K562 (cell line): ENCODE data around the gene XPR1. TPM values are rescaled to one million over a fixed set of nuclear protein-coding genes. Genes with fewer than 3 reads are reported as not detected.
A peak's percentile ranks its signal among the peaks of the same experiment; 100 is the strongest.

ENCODE experiments used
- HMG20A ChIP-seq: fragments of 450-650 bp; formaldehyde crosslinking; conservative IDR thresholded peaks from 2 replicates; pipeline ENCODE4 v1.4.0; 2020; ENCODE audit warnings: mild to moderate bottlenecking, mixed read lengths
- HNRNPL ChIP-seq: fragments of 200-400 bp; formaldehyde crosslinking; IDR thresholded peaks from 2 replicates; pipeline ENCODE4 v1.6.1; 2017; ENCODE audit warnings: low read depth, mild to moderate bottlenecking, low read length
- KAT2B ChIP-seq: IDR thresholded peaks from one replicate; pipeline ENCODE4 v1.6.1; 2012; ENCODE audit warnings: low read depth, mild to moderate bottlenecking, control low read depth, inconsistent platforms, low read length, moderate library complexity
- RBM39 ChIP-seq: fragments of 200-400 bp; formaldehyde crosslinking; optimal IDR thresholded peaks from 2 replicates; pipeline ENCODE3; 2018; ENCODE audit warnings: low read depth, low read length
- SMAD1 ChIP-seq: fragments of 150-350 bp; IDR thresholded peaks from 2 replicates; pipeline ENCODE4 v1.6.1; 2014; ENCODE audit warnings: low read length, low read depth; ENCODE audit not compliant: partially characterized antibody
- SRF ChIP-seq, 2 experiments: fragments of 250-450, 450-650 bp in 1 of 2; sonication (Bioruptor Pico) in 1 of 2; sonication (generic) in 1 of 2; formaldehyde crosslinking; IDR thresholded peaks; 2 replicates each; pipeline versions ENCODE4 v1.5.0 to v1.5.1; 2020 to 2022; ENCODE audit warnings: mild to moderate bottlenecking in 1 of 2, missing genetic modification reagents in 1 of 2
- TRIM28 ChIP-seq: fragments of 450-650 bp; IDR thresholded peaks from 2 replicates; pipeline ENCODE4 v1.6.1; 2017
- ZNF551 ChIP-seq: fragments of 250-450 bp; sonication (Bioruptor Pico); IDR thresholded peaks from 2 replicates; pipeline ENCODE4 v1.5.0; 2021; ENCODE audit warnings: mild to moderate bottlenecking, moderate library complexity
- polyA plus RNA-seq, 8 experiments: library from polyadenylated mRNA; depleted of rRNA in 4 of 8; stranded (reverse) in 5 of 8; unstranded in 3 of 8; fragments of >200 nt; fragmentation: Nextera tagmentation in 2 of 8; fragmentation: Illumina TruSeq in 1 of 8; extraction: Ambion mirVana in 2 of 8; extraction: Trizol in 1 of 8; gene quantifications; 2 replicates each; pipeline versions ENCODE4 v1.2.1 to v1.2.3, GENCODE V29; 2011 to 2014; ENCODE audit warnings: inconsistent platforms in 1 of 8, missing spikeins in 1 of 8
- total RNA-seq, 7 experiments: library from RNA; depleted of rRNA in 6 of 7; stranded (reverse); fragments of >200 nt in 6 of 7; fragmentation: Illumina TruSeq in 2 of 7; extraction: Trizol in 2 of 7; gene quantifications; 2 replicates each; pipeline versions ENCODE4 v1.2.1 to v1.2.3, GENCODE V29; 2011 to 2021; ENCODE audit warnings: low replicate concordance in 1 of 7
- TF ChIP-seq, protein P1 (sequence below): fragments of 450-650 bp; IDR thresholded peaks from 2 replicates; pipeline ENCODE4 v1.6.1; 2018; ENCODE audit warnings: mild to moderate bottlenecking, low read depth; ENCODE audit not compliant: partially characterized antibody
- TF ChIP-seq, protein P2 (sequence below): fragments of 450-650 bp; IDR thresholded peaks from one replicate; pipeline ENCODE4 v1.6.1; 2018; ENCODE audit warnings: mild to moderate bottlenecking, moderate library complexity; ENCODE audit not compliant: partially characterized antibody
- TF ChIP-seq, protein P3 (sequence below): fragments of 450-650 bp; formaldehyde crosslinking; IDR thresholded peaks from 2 replicates; pipeline ENCODE4 v1.4.0; 2020; ENCODE audit warnings: mild to moderate bottlenecking, moderate library complexity

Gene XPR1
- total and polyA plus RNA-seq, 9 of the 15 experiments (the other 6 are each of a cell fraction or from before 2014, with no cell fraction given): 3.0 to 66.2 (median 38.6) TPM

DNA sequence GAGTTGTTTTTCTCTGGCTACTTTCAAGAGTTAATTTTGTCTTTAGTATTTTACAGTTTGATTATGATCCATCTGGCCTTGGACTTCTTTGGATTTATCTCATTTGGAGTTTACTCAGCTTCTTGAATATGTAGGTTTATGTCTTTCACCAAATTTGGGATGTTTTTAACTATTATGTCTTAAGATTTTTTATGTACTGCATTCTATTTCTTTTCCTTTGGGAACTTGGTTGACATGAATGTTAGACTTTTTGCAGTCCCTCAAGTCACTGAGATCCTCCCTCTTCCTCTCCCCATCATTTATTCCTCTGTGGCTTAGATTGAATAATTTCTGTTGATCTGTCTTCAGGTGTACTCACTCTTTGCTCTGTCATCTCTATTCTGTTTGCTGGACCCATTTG is 112.0 kb downstream of the XPR1 start (continued):
- TF ChIP-seq KAT2B (no peak), SMAD1 (no peak), RBM39 (no peak), ZNF551 (no peak), HMG20A (CRISPR knock-in tag) (no peak), SRF (CRISPR knock-in tag; IDR thresholded peaks at IDR 0.05) (no peak), HNRNPL (no peak), TRIM28 (peak; percentile 38; the same call in 1 of the 2 replicates)
- TF ChIP-seq, protein P1, sequence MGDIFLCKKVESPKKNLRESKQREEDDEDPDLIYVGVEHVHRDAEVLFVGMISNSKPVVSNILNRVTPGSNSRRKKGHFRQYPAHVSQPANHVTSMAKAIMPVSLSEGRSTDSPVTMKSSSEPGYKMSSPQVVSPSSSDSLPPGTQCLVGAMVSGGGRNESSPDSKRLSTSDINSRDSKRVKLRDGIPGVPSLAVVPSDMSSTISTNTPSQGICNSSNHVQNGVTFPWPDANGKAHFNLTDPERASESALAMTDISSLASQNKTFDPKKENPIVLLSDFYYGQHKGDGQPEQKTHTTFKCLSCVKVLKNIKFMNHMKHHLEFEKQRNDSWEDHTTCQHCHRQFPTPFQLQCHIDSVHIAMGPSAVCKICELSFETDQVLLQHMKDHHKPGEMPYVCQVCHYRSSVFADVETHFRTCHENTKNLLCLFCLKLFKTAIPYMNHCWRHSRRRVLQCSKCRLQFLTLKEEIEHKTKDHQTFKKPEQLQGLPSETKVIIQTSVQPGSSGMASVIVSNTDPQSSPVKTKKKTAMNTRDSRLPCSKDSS: peak; percentile 55
- TF ChIP-seq, protein P2, sequence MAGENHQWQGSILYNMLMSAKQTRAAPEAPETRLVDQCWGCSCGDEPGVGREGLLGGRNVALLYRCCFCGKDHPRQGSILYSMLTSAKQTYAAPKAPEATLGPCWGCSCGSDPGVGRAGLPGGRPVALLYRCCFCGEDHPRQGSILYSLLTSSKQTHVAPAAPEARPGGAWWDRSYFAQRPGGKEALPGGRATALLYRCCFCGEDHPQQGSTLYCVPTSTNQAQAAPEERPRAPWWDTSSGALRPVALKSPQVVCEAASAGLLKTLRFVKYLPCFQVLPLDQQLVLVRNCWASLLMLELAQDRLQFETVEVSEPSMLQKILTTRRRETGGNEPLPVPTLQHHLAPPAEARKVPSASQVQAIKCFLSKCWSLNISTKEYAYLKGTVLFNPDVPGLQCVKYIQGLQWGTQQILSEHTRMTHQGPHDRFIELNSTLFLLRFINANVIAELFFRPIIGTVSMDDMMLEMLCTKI: no peak
- TF ChIP-seq, protein P3, sequence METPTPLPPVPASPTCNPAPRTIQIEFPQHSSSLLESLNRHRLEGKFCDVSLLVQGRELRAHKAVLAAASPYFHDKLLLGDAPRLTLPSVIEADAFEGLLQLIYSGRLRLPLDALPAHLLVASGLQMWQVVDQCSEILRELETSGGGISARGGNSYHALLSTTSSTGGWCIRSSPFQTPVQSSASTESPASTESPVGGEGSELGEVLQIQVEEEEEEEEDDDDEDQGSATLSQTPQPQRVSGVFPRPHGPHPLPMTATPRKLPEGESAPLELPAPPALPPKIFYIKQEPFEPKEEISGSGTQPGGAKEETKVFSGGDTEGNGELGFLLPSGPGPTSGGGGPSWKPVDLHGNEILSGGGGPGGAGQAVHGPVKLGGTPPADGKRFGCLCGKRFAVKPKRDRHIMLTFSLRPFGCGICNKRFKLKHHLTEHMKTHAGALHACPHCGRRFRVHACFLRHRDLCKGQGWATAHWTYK (CRISPR knock-in tag): no peak
